Osteoblast (primary cell): ENCODE results near the gene DCAF10. TPM values are rescaled to one million over a fixed set of nuclear protein-coding genes. Genes with fewer than 3 reads are reported as not detected.

Experiments used
- DNase-seq: peaks from one replicate; pipeline ENCODE4 v3.0.0; 2011; ENCODE audit warnings: low spot score, mixed read lengths; ENCODE audit not compliant: insufficient read length; ENCODE audit errors: missing footprints
- H2AFZ ChIP-seq: 2 replicates; pipeline ENCODE4 v1.6.0; 2011; ENCODE audit warnings: mild to moderate bottlenecking, low read length
- H3K27ac ChIP-seq: 2 replicates; pipeline ENCODE4 v1.5.1; 2011; ENCODE audit warnings: mild to moderate bottlenecking, low read depth, low read length, moderate library complexity
- H3K27me3 ChIP-seq: 2 replicates; pipeline ENCODE4 v1.6.0; 2012; ENCODE audit warnings: mild to moderate bottlenecking, control low read depth, inconsistent platforms, low read length, moderate library complexity; ENCODE audit not compliant: insufficient read depth
- H3K36me3 ChIP-seq: 2 replicates; pipeline ENCODE4 v1.5.1; 2011; ENCODE audit warnings: mild to moderate bottlenecking, low read length, control low read depth, moderate library complexity; ENCODE audit not compliant: insufficient read depth
- H3K4me1 ChIP-seq: 2 replicates; pipeline ENCODE4 v1.5.1; 2011; ENCODE audit warnings: mild to moderate bottlenecking, low read length, control low read depth, moderate library complexity; ENCODE audit not compliant: insufficient read depth
- H3K4me2 ChIP-seq: 2 replicates; pipeline ENCODE4 v1.6.0; 2011; ENCODE audit warnings: mild to moderate bottlenecking, low read length; ENCODE audit not compliant: insufficient read depth
- H3K4me3 ChIP-seq: fragments of 200-600 bp; sonication (generic); 3 replicates; pipeline ENCODE4 v1.5.1; 2012; ENCODE audit warnings: mild to moderate bottlenecking, low read length, inconsistent platforms; ENCODE audit not compliant: insufficient read depth
- H3K79me2 ChIP-seq: 2 replicates; pipeline ENCODE4 v1.6.0; 2012; ENCODE audit warnings: mild to moderate bottlenecking, low read length, control low read depth, inconsistent platforms; ENCODE audit not compliant: insufficient read depth
- H3K9me3 ChIP-seq: 2 replicates; pipeline ENCODE4 v1.5.1; 2011; ENCODE audit warnings: low read depth, low read length, control low read depth
- H4K20me1 ChIP-seq: 2 replicates; pipeline ENCODE4 v1.6.0; 2012; ENCODE audit warnings: mild to moderate bottlenecking, low read length, control low read depth; ENCODE audit not compliant: insufficient read depth
- CTCF ChIP-seq: IDR thresholded peaks from 2 replicates; pipeline ENCODE4 v1.5.1; 2011; ENCODE audit warnings: mild to moderate bottlenecking, low read depth, low read length, moderate library complexity; ENCODE audit errors: extremely low read depth
- total RNA-seq: library from RNA; depleted of rRNA; stranded (reverse); fragments of >200 nt; gene quantifications from 2 replicates; pipeline ENCODE4 v1.2.3, GENCODE V29; 2012

The DCAF10 gene
- total RNA-seq, 1 donor = 30.4 TPM

GRCh38 chr9:37902796-37903646 is 102.4 kb downstream of the DCAF10 start:
- Histone ChIP-seq H2AFZ (peak overlapping the region; percentile 95), H3K9me3 (no peaks in the 10 kb centered on the region), H3K36me3 (no peaks in the 10 kb centered on the region), H3K27ac (peak overlapping the region; percentile 49), H3K79me2 (peaks cover 42% of the 10 kb centered on the region), H3K4me1 (peaks cover 27% of the 10 kb centered on the region), H3K4me2 (peak overlapping the region; percentile 90), H3K27me3 (no peaks in the 10 kb centered on the region), H3K4me3 (peak overlapping the region; percentile 87), H4K20me1 (peaks cover 3% of the 10 kb centered on the region)
- DNase-seq = peak; percentile 72
- TF ChIP-seq CTCF = no peak

- H3K36me3 ChIP-seq = no peaks in the 10 kb centered on the region
- peak within 1 kb of the TSS; percentile 95 for H2AFZ ChIP-seq
- H3K27me3 ChIP-seq = no peaks in the 10 kb centered on the region
- DNase-seq = peak; percentile 98
- peaks cover 3% of the 10 kb centered on the region for H4K20me1 ChIP-seq
- peaks cover 30% of the 10 kb centered on the region for H3K4me1 ChIP-seq
- H3K79me2 ChIP-seq = peaks cover 42% of the 10 kb centered on the region
- H3K4me2 ChIP-seq = peak within 1 kb of the TSS; percentile 90
- peak; percentile 95 for TF ChIP-seq CTCF
- H3K4me3 ChIP-seq = peak within 1 kb of the TSS; percentile 87
- H3K9me3 ChIP-seq = no peaks in the 10 kb centered on the region
- H3K27ac ChIP-seq = peak within 1 kb of the TSS; percentile 49
These were observed 103.2 kb downstream of the DCAF10 start, which contains the start of gene SLC25A51 for GRCh38 chr9:37903647-37904444. SLC25A51 (minus strand) TSS chr9:37904127; CDS start chr9:37888550, 15,577 bp downstream.

DNA sequence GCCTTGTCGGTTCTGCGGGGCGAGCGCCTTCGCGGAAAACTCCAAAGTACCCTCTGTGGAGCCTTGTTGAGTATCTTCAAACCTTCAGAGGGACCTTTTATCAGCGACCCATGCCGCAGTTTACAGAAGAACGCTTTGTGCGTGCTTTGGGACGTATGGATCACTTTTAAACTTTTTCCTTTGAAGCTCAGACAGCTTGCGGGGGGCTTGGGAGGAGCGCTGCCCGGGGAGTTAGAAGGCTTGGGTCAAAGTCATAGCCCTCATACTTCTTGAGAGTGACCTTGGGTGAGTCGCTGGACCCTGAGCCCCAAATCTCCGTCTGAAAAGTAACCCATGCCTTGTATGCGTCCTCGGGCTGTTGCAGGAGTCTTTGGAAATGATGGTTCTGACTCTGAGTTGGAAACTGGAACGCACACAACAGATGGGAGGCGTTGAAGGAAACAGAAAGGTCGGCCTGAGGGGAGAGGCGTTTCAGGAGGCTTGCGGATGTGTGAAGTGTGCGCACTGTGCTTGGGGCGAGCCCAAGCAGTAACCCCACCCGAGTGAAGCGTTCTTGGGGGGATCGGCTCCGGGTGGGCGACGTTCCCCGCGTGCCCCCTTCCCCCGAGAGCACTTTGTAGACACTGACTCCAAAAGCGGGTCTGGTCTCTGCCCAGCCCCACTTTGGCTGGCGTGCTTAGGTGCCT is 104.0 kb downstream of the DCAF10 start:
- peak overlapping the region; percentile 49 for H3K27ac ChIP-seq
- TF ChIP-seq CTCF = no peak
- H3K4me1 ChIP-seq = peaks cover 25% of the 10 kb centered on the region
- H3K79me2 ChIP-seq = peaks cover 42% of the 10 kb centered on the region
- no peaks in the 10 kb centered on the region for H3K9me3 ChIP-seq
- no peaks in the 10 kb centered on the region for H3K27me3 ChIP-seq
- H4K20me1 ChIP-seq = peaks cover 3% of the 10 kb centered on the region
- peak; percentile 92 for DNase-seq
- H3K36me3 ChIP-seq = no peaks in the 10 kb centered on the region
- H3K4me3 ChIP-seq = peak overlapping the region; percentile 87
- H2AFZ ChIP-seq = peak overlapping the region; percentile 95
- peak overlapping the region; percentile 90 for H3K4me2 ChIP-seq
